HCT116 (cell line): ENCODE results near the gene SMYD3. TPM values are rescaled to one million over a fixed set of nuclear protein-coding genes. Genes with fewer than 3 reads are reported as not detected.

ENCODE experiments used
- ATAC-seq: fragments of 200-7000 bp; cut with Tn5 transposase; 2 replicates; pipeline ENCODE4 v1.9.1; 2020; ENCODE audit warnings: mild to moderate bottlenecking, moderate library complexity
- BruUV-seq: library from RNA; stranded (reverse); fragments of 400-500 nt; replicated peaks from 2 replicates; lab custom pipeline; 2021; lab: Mats Ljungman, UMichigan
- CTCF ChIA-PET: fragments of 300-600 bp; sonication (Branson Sonifier 250); formaldehyde crosslinking; loops from one replicate; lab custom pipeline; 2021; ENCODE audit warnings: antibody characterized with exemption; lab: Charles Lee
- POLR2A ChIA-PET: fragments of 300-600, 350-600 bp; sonication (Branson Sonifier 250); formaldehyde crosslinking; loops from one replicate; lab custom pipeline; 2021; ENCODE audit warnings: antibody characterized with exemption; lab: Charles Lee
- RAD21 ChIA-PET, 2 experiments: fragments of 300-600 bp; sonication (Branson Sonifier 250); formaldehyde crosslinking; loops; one replicate each; lab custom pipeline; 2023; ENCODE audit warnings: low total read pairs in 2 of 2; ENCODE audit not compliant: uncharacterized antibody in 2 of 2, unreplicated experiment in 2 of 2, low non-redundant PET in 1 of 2; lab: Charles Lee
- DNase-seq: peaks from one replicate; pipeline ENCODE4 v3.0.0-alpha.2; 2010; ENCODE audit warnings: low read depth, low spot score
- H2AFZ ChIP-seq: fragments of 200-600 bp; shearing (Covaris generic), sonication (generic); 2 replicates; pipeline ENCODE4 v1.6.1; 2017; ENCODE audit warnings: low read depth, mixed run types, mixed read lengths, antibody characterized with exemption, low read length; ENCODE audit not compliant: poor library complexity, severe bottlenecking
- H3K27ac ChIP-seq: 2 replicates; pipeline ENCODE4 v1.5.1; 2012; ENCODE audit warnings: low read depth, low read length
- H3K27me3 ChIP-seq: fragments of 200-600 bp; sonication (generic); 2 replicates; pipeline ENCODE4 v1.6.1; 2016; ENCODE audit warnings: mixed run types, low read length, mixed read lengths; ENCODE audit not compliant: insufficient read depth
- H3K36me3 ChIP-seq, 2 experiments: fragments of 200-500 bp in 1 of 2; fragments of 200-600 bp in 1 of 2; sonication (Bioruptor generic) in 1 of 2; sonication (generic) in 1 of 2; 2 replicates each; pipeline versions ENCODE4 v1.5.1 to v1.6.1; 2014 to 2016; ENCODE audit warnings: low read length in 2 of 2, inconsistent platforms in 1 of 2, mixed read lengths in 1 of 2, mixed run types in 1 of 2; ENCODE audit not compliant: insufficient read depth in 2 of 2, control insufficient read depth in 1 of 2
- H3K4me1 ChIP-seq, 2 experiments: fragments of 200-600 bp in 1 of 2; sonication (generic) in 1 of 2; 2 replicates each; pipeline versions ENCODE4 v1.5.1 to v1.6.1; 2012 to 2017; ENCODE audit warnings: low read length in 2 of 2, inconsistent platforms in 1 of 2, mild to moderate bottlenecking in 1 of 2, mixed read lengths in 1 of 2, mixed run types in 1 of 2, moderate library complexity in 1 of 2; ENCODE audit not compliant: insufficient read depth in 2 of 2, control insufficient read depth in 1 of 2
- H3K4me2 ChIP-seq: fragments of 200-600 bp; sonication (generic); 2 replicates; pipeline ENCODE4 v1.6.1; 2017; ENCODE audit warnings: mixed run types, low read length, mixed read lengths
- H3K4me3 ChIP-seq, 2 experiments: fragments of 200-600 bp in 1 of 2; sonication (generic) in 1 of 2; replicated peaks in 1 of 2; 2 replicates each; pipeline ENCODE4 v1.5.1; 2011 to 2016; ENCODE audit warnings: low read length in 2 of 2, control low read depth in 1 of 2, low read depth in 1 of 2, mild to moderate bottlenecking in 1 of 2, mixed read lengths in 1 of 2, mixed run types in 1 of 2
- H3K79me2 ChIP-seq: fragments of 200-600 bp; sonication (generic); 2 replicates; pipeline ENCODE4 v1.6.1; 2017; ENCODE audit warnings: mild to moderate bottlenecking, mixed run types, low read length, moderate library complexity, mixed read lengths; ENCODE audit not compliant: insufficient read depth
- H3K9ac ChIP-seq: fragments of 200-600 bp; sonication (generic); 2 replicates; pipeline ENCODE4 v1.6.1; 2016; ENCODE audit warnings: low read length, mixed read lengths
- H3K9me2 ChIP-seq: fragments of 200-600 bp; sonication (generic), shearing (Covaris generic); 2 replicates; pipeline ENCODE4 v1.6.1; 2017; ENCODE audit warnings: mixed run types, mild to moderate bottlenecking, moderate library complexity; ENCODE audit not compliant: insufficient read depth
- H3K9me3 ChIP-seq, 2 experiments: fragments of 200-500 bp in 1 of 2; fragments of 200-600 bp in 1 of 2; sonication (Bioruptor generic) in 1 of 2; sonication (generic) in 1 of 2; 2 replicates each; pipeline ENCODE4 v1.6.1; 2014 to 2017; ENCODE audit warnings: low read length in 2 of 2, mixed read lengths in 2 of 2, inconsistent platforms in 1 of 2, low read depth in 1 of 2, mild to moderate bottlenecking in 1 of 2, mixed run types in 1 of 2, moderate library complexity in 1 of 2; ENCODE audit not compliant: control insufficient read depth in 1 of 2, insufficient read depth in 1 of 2
- H4K20me1 ChIP-seq: fragments of 200-600 bp; sonication (generic), shearing (Covaris generic); 2 replicates; pipeline ENCODE4 v1.6.1; 2017; ENCODE audit warnings: mixed run types, mild to moderate bottlenecking, moderate library complexity; ENCODE audit not compliant: insufficient read depth
- EGR1 ChIP-seq: IDR thresholded peaks from 2 replicates; pipeline ENCODE4 v1.6.1; 2012; ENCODE audit warnings: low read depth
- EZH2 ChIP-seq: fragments of 200-600 bp; sonication (generic); IDR thresholded peaks from 2 replicates; pipeline ENCODE4 v1.6.1; 2017; ENCODE audit warnings: antibody characterized with exemption, mixed run types
- EZH2phosphoT487 ChIP-seq: fragments of 200-600 bp; IDR thresholded peaks from 2 replicates; pipeline ENCODE4 v1.6.1; 2018; ENCODE audit warnings: antibody characterized with exemption, borderline replicate concordance
- SP1 ChIP-seq: IDR thresholded peaks from 2 replicates; pipeline ENCODE4 v1.6.1; 2012; ENCODE audit warnings: low read depth
- TCF7L2 ChIP-seq: IDR thresholded peaks from 2 replicates; pipeline ENCODE4 v1.7.0; 2011; ENCODE audit warnings: borderline replicate concordance, inconsistent platforms; ENCODE audit not compliant: insufficient read depth, insufficient read length; ENCODE audit errors: extremely low read depth
- ZFX ChIP-seq: fragments of 450-650 bp; IDR thresholded peaks from 2 replicates; pipeline ENCODE4 v1.6.1; 2017
- ZNF274 ChIP-seq: fragments of 200-500 bp; sonication (Bioruptor generic); IDR thresholded peaks from 2 replicates; pipeline ENCODE4 v1.6.1; 2014; ENCODE audit warnings: mild to moderate bottlenecking, low read depth, low read length, inconsistent platforms
- intact Hi-C: fragments of 100-400 bp; cut with micrococcal nuclease; formaldehyde crosslinking; loops from 2 replicates; pipeline ENCODE4 v1.10.0; 2022
- total RNA-seq: library from RNA; stranded (reverse); gene quantifications from one replicate; pipeline ENCODE4 v1.2.1, GENCODE V29; 2021; ENCODE audit not compliant: unreplicated experiment
- TF ChIP-seq, protein P1 (sequence below): IDR thresholded peaks from 2 replicates; pipeline ENCODE4 v1.6.1; 2012; ENCODE audit warnings: low read depth
- TF ChIP-seq, protein P2 (sequence below), 3 experiments: fragments of 200-600 bp in 1 of 3; sonication (generic) in 1 of 3; IDR thresholded peaks in 2 of 3; conservative IDR thresholded peaks in 1 of 3; 2 replicates each; pipeline ENCODE4 v1.5.1; 2012 to 2017; ENCODE audit warnings: low read depth in 2 of 3, low read length in 2 of 3, antibody characterized with exemption in 1 of 3, borderline replicate concordance in 1 of 3, control low read depth in 1 of 3, mild to moderate bottlenecking in 1 of 3, mixed read lengths in 1 of 3, mixed run types in 1 of 3, moderate library complexity in 1 of 3; ENCODE audit not compliant: insufficient read depth in 1 of 3

SMYD3 gene
- total RNA-seq, 1 experiment from 2014 or later, result 33.6 TPM

DNA sequence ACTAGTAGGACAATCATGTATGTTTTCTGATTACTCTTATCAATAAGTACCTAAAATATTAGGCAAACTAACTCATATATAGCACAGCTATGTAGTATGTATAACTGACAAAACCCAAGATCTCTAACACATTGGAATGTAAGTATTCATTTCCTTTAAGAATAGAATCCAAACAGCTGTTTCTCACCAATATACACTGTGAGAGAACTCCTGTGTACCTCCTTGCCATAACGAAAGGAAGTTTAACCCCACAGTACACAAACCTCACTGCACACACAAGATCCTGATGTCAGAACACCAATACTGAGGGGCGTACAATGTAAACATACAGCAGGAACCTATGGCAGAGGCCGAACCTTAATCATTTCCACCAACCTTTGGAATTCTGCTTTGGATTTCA is 113.0 kb downstream of the SMYD3 start:
- ATAC-seq, result no peak
- Histone ChIP-seq H3K9me2 (no peaks in the 10 kb centered on the region), H4K20me1 (no peaks in the 10 kb centered on the region), H3K4me3 (no peak overlapping the region), H3K27me3 (no peaks in the 10 kb centered on the region), H3K9ac (no peak overlapping the region)
- CTCF ChIA-PET, result no interaction called here
- intact Hi-C loops, result no loop called here
- no TSS peak for BruUV-seq
- POLR2A ChIA-PET, result no interaction called here
- TF ChIP-seq EZH2phosphoT487, result no peak
- TF ChIP-seq, protein P1, sequence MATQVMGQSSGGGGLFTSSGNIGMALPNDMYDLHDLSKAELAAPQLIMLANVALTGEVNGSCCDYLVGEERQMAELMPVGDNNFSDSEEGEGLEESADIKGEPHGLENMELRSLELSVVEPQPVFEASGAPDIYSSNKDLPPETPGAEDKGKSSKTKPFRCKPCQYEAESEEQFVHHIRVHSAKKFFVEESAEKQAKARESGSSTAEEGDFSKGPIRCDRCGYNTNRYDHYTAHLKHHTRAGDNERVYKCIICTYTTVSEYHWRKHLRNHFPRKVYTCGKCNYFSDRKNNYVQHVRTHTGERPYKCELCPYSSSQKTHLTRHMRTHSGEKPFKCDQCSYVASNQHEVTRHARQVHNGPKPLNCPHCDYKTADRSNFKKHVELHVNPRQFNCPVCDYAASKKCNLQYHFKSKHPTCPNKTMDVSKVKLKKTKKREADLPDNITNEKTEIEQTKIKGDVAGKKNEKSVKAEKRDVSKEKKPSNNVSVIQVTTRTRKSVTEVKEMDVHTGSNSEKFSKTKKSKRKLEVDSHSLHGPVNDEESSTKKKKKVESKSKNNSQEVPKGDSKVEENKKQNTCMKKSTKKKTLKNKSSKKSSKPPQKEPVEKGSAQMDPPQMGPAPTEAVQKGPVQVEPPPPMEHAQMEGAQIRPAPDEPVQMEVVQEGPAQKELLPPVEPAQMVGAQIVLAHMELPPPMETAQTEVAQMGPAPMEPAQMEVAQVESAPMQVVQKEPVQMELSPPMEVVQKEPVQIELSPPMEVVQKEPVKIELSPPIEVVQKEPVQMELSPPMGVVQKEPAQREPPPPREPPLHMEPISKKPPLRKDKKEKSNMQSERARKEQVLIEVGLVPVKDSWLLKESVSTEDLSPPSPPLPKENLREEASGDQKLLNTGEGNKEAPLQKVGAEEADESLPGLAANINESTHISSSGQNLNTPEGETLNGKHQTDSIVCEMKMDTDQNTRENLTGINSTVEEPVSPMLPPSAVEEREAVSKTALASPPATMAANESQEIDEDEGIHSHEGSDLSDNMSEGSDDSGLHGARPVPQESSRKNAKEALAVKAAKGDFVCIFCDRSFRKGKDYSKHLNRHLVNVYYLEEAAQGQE, result no peak
- no peak for TF ChIP-seq EGR1
- no peak for TF ChIP-seq EZH2
- TF ChIP-seq ZNF274, result no peak
- no peak for TF ChIP-seq TCF7L2
- TF ChIP-seq, protein P2, sequence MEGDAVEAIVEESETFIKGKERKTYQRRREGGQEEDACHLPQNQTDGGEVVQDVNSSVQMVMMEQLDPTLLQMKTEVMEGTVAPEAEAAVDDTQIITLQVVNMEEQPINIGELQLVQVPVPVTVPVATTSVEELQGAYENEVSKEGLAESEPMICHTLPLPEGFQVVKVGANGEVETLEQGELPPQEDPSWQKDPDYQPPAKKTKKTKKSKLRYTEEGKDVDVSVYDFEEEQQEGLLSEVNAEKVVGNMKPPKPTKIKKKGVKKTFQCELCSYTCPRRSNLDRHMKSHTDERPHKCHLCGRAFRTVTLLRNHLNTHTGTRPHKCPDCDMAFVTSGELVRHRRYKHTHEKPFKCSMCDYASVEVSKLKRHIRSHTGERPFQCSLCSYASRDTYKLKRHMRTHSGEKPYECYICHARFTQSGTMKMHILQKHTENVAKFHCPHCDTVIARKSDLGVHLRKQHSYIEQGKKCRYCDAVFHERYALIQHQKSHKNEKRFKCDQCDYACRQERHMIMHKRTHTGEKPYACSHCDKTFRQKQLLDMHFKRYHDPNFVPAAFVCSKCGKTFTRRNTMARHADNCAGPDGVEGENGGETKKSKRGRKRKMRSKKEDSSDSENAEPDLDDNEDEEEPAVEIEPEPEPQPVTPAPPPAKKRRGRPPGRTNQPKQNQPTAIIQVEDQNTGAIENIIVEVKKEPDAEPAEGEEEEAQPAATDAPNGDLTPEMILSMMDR (IDR thresholded peaks at IDR 0.05 in 2 of 3, conservative IDR thresholded peaks at IDR 0.05 in 1 of 3; ENCODE audit: borderline replicate concordance in 1 of 3, insufficient read depth in 1 of 3, low read depth in 2 of 3, low read length in 2 of 3), result no peak
- no peak for TF ChIP-seq ZFX
- no peak for TF ChIP-seq SP1
- TF ChIP-seq, all 23 proteins: peak for 0
- Histone ChIP-seq H3K4me2 (no peak overlapping the region), H3K79me2 (no peaks in the 10 kb centered on the region), H3K9me3 (peaks cover 0 to 13% of the 10 kb centered on the region in 2 experiments; a peak in 1 of 4 replicates), H3K4me1 (no peaks in the 10 kb centered on the region), H3K27ac (no peak overlapping the region), H2AFZ (no peak overlapping the region), H3K36me3 (no peaks in the 10 kb centered on the region)
- RAD21 ChIA-PET, result no interaction called here
- no peak for DNase-seq
